ENCODE measurements around the gene CYBB.

The CYBB gene

GRCh38 chrX:37786624-37787422, 7.0 kb downstream of the CYBB start:
- DNase-seq (ENCODE audit: low spot score) = no peak

- DNase-seq (ENCODE audit: low spot score) = no peak
These were observed 7.6 kb downstream of the CYBB start for GRCh38 chrX:37787423-37787869.

- no peak for DNase-seq (ENCODE audit: low spot score)
These were observed 16.5 kb downstream of the CYBB start for GRCh38 chrX:37796310-37796709.

GRCh38 chrX:37796805-37797204, 16.9 kb downstream of the CYBB start:
- DNase-seq (ENCODE audit: low spot score) = no peak

- no peak for DNase-seq (ENCODE audit: low spot score)
These were observed 20.1 kb downstream of the CYBB start for GRCh38 chrX:37799936-37800335.

GRCh38 chrX:37800717-37801116, 20.9 kb downstream of the CYBB start:
- no peak for DNase-seq (ENCODE audit: low spot score)

- no peak for DNase-seq (ENCODE audit: low spot score)
These were observed 22.2 kb downstream of the CYBB start for GRCh38 chrX:37802028-37802427.

GRCh38 chrX:37803057-37803456, 23.2 kb downstream of the CYBB start:
- no peak for DNase-seq (ENCODE audit: low spot score)

GRCh38 chrX:37809970-37810369, 30.1 kb downstream of the CYBB start:
- no peak for DNase-seq (ENCODE audit: low spot score)

GRCh38 chrX:37812110-37812509, 32.3 kb downstream of the CYBB start:
- DNase-seq (ENCODE audit: low spot score) = no peak

- DNase-seq (ENCODE audit: low spot score) = no peak
These were observed 33.7 kb downstream of the CYBB start for GRCh38 chrX:37813570-37813969.

GRCh38 chrX:37815366-37815765, 35.5 kb downstream of the CYBB start:
- DNase-seq (ENCODE audit: low spot score) = no peak

GRCh38 chrX:37816766-37817165, 36.9 kb downstream of the CYBB start:
- DNase-seq (ENCODE audit: low spot score) = no peak

GRCh38 chrX:37817176-37817575, 37.3 kb downstream of the CYBB start:
- DNase-seq (ENCODE audit: low spot score) = no peak

GRCh38 chrX:37817579-37817978, 37.7 kb downstream of the CYBB start:
- no peak for DNase-seq (ENCODE audit: low spot score)

GRCh38 chrX:37818031-37818430, 38.2 kb downstream of the CYBB start:
- no peak for DNase-seq (ENCODE audit: low spot score)

- DNase-seq (ENCODE audit: low spot score) = no peak
These were observed 40.8 kb downstream of the CYBB start for GRCh38 chrX:37820646-37821045.

GRCh38 chrX:37824491-37825214, 44.8 kb downstream of the CYBB start:
- DNase-seq (ENCODE audit: low spot score) = no peak

- DNase-seq (ENCODE audit: low spot score) = peak; percentile 20
These were observed 45.5 kb downstream of the CYBB start for GRCh38 chrX:37825215-37825842.

- no peak for DNase-seq (ENCODE audit: low spot score)
These were observed 49.9 kb downstream of the CYBB start for GRCh38 chrX:37829721-37830120.

- DNase-seq (ENCODE audit: low spot score) = no peak
These were observed 50.5 kb downstream of the CYBB start for GRCh38 chrX:37830371-37830770.

GRCh38 chrX:37834937-37835336, 55.1 kb downstream of the CYBB start:
- no peak for DNase-seq (ENCODE audit: low spot score)

GRCh38 chrX:37840931-37841330, 61.1 kb downstream of the CYBB start:
- DNase-seq (ENCODE audit: low spot score) = no peak

All from GM03348 (cell line).